PFSK-1 (cell line): ENCODE results near the gene SCYGR3.

ENCODE experiments used
- FOXP2 ChIP-seq: optimal IDR thresholded peaks from 2 replicates; pipeline ENCODE3; 2011; ENCODE audit warnings: borderline replicate concordance, control low read depth, inconsistent platforms; ENCODE audit not compliant: insufficient read depth; ENCODE audit errors: extremely low read length, extremely low read depth
- POLR2AphosphoS5 ChIP-seq: IDR thresholded peaks from 2 replicates; pipeline ENCODE4 v1.6.1; 2012; ENCODE audit warnings: low read depth, mild to moderate bottlenecking, control low read depth, low read length, moderate library complexity
- REST ChIP-seq, 2 experiments: IDR thresholded peaks; 2 replicates each; pipeline versions ENCODE4 v1.6.1 to v1.8.0; 2011 to 2012; ENCODE audit warnings: low read depth in 2 of 2, low read length in 2 of 2, control low read depth in 1 of 2, inconsistent platforms in 1 of 2, mild to moderate bottlenecking in 1 of 2, moderate library complexity in 1 of 2; ENCODE audit not compliant: insufficient read depth in 1 of 2
- SIN3A ChIP-seq: IDR thresholded peaks from 2 replicates; pipeline ENCODE4 v1.6.1; 2012; ENCODE audit warnings: mild to moderate bottlenecking, low read length, moderate library complexity, borderline replicate concordance; ENCODE audit not compliant: insufficient read depth
- TAF1 ChIP-seq: IDR thresholded peaks from 2 replicates; pipeline ENCODE4 v1.6.1; 2012; ENCODE audit warnings: low read length, control low read depth, borderline replicate concordance; ENCODE audit not compliant: insufficient read depth

The SCYGR3 gene

GRCh38 chr2:227655454-227655853, 40.8 kb upstream of the SCYGR3 start:
- no peak for TF ChIP-seq POLR2AphosphoS5
- no peak for TF ChIP-seq TAF1
- no peak for TF ChIP-seq FOXP2
- TF ChIP-seq SIN3A: no peak
- TF ChIP-seq REST (IDR thresholded peaks at IDR 0.05; ENCODE audit: insufficient read depth in 1 of 2, low read depth in 2 of 2, low read length in 2 of 2): no peak

- TF ChIP-seq POLR2AphosphoS5 (no peak), TAF1 (no peak)
These were observed 39.8 kb upstream of the SCYGR3 start for GRCh38 chr2:227654426-227654825.

GRCh38 chr2:227653419-227653818, 38.8 kb upstream of the SCYGR3 start:
- TF ChIP-seq TAF1 (no peak), REST (IDR thresholded peaks at IDR 0.05; ENCODE audit: insufficient read depth in 1 of 2, low read depth in 2 of 2, low read length in 2 of 2) (no peak), SIN3A (no peak), POLR2AphosphoS5 (no peak), FOXP2 (no peak)

- no peak for TF ChIP-seq POLR2AphosphoS5
- TF ChIP-seq TAF1: no peak
- TF ChIP-seq SIN3A: no peak
- TF ChIP-seq FOXP2: no peak
- TF ChIP-seq REST (IDR thresholded peaks at IDR 0.05; ENCODE audit: insufficient read depth in 1 of 2, low read depth in 2 of 2, low read length in 2 of 2): no peak
These were observed 29.4 kb upstream of the SCYGR3 start for GRCh38 chr2:227643990-227644551.

- TF ChIP-seq POLR2AphosphoS5 (no peak), TAF1 (no peak)
These were observed 28.0 kb upstream of the SCYGR3 start for GRCh38 chr2:227642656-227643055.

GRCh38 chr2:227634201-227634600, 19.6 kb upstream of the SCYGR3 start:
- TF ChIP-seq TAF1 (no peak), FOXP2 (no peak), POLR2AphosphoS5 (no peak), SIN3A (no peak), REST (IDR thresholded peaks at IDR 0.05; ENCODE audit: insufficient read depth in 1 of 2, low read depth in 2 of 2, low read length in 2 of 2) (no peak)
